Osteocyte (in vitro differentiated cells): Measurements from ENCODE around the gene ZNF302. TPM values are rescaled to one million over a fixed set of nuclear protein-coding genes. Genes with fewer than 3 reads are reported as not detected.

Source experiments
- DNase-seq: peaks from one replicate; pipeline ENCODE4 v3.0.0; 2021; ENCODE audit warnings: mixed read lengths; ENCODE audit not compliant: unreplicated experiment; ENCODE audit errors: extremely low spot score
- H3K27ac Mint-ChIP-seq: one replicate; pipeline ENCODE4 v1.8.0; 2021; ENCODE audit warnings: mild to moderate bottlenecking, mixed read lengths; ENCODE audit not compliant: unreplicated experiment
- H3K27me3 Mint-ChIP-seq: one replicate; pipeline ENCODE4 v1.8.0; 2021; ENCODE audit warnings: mixed read lengths; ENCODE audit not compliant: unreplicated experiment
- H3K36me3 Mint-ChIP-seq: one replicate; pipeline ENCODE4 v1.8.0; 2021; ENCODE audit warnings: mixed read lengths; ENCODE audit not compliant: unreplicated experiment
- H3K4me1 Mint-ChIP-seq: one replicate; pipeline ENCODE4 v1.8.0; 2021; ENCODE audit warnings: mixed read lengths; ENCODE audit not compliant: unreplicated experiment
- H3K4me3 Mint-ChIP-seq: one replicate; pipeline ENCODE4 v1.8.0; 2021; ENCODE audit warnings: mild to moderate bottlenecking, moderate library complexity, mixed read lengths; ENCODE audit not compliant: unreplicated experiment
- H3K9me3 Mint-ChIP-seq: one replicate; pipeline ENCODE4 v1.8.0; 2021; ENCODE audit warnings: mixed read lengths; ENCODE audit not compliant: unreplicated experiment
- CTCF ChIP-seq: fragments of 200-600 bp; sonication (generic); IDR thresholded peaks from 2 replicates; pipeline ENCODE4 v1.5.0; 2021; ENCODE audit warnings: antibody characterized with exemption, mild to moderate bottlenecking, moderate library complexity
- total RNA-seq: library from RNA; stranded (reverse); gene quantifications from 2 replicates; pipeline ENCODE4 v1.2.1, GENCODE V29; 2021

Gene ZNF302
- total RNA-seq, 1 donor from 2014 or later, result 34.7 TPM

GRCh38 chr19:34688592-34688991 lies 11.1 kb downstream of the ZNF302 start:
- H3K36me3 Mint-ChIP-seq, result peaks cover 20% of the 10 kb centered on the region
- H3K27ac Mint-ChIP-seq, result no peak overlapping the region
- H3K4me1 Mint-ChIP-seq, result no peaks in the 10 kb centered on the region
- H3K9me3 Mint-ChIP-seq, result peaks cover 44% of the 10 kb centered on the region
- TF ChIP-seq CTCF, result no peak
- H3K27me3 Mint-ChIP-seq, result no peaks in the 10 kb centered on the region
- DNase-seq, result no peak
- no peak overlapping the region for H3K4me3 Mint-ChIP-seq

- TF ChIP-seq CTCF, result no peak
- no peak for DNase-seq
- Mint-ChIP-seq H3K4me3 (no peak overlapping the region), H3K4me1 (no peaks in the 10 kb centered on the region), H3K27ac (no peak overlapping the region), H3K9me3 (peaks cover 40% of the 10 kb centered on the region), H3K36me3 (peaks cover 6% of the 10 kb centered on the region), H3K27me3 (no peaks in the 10 kb centered on the region)
These were observed 12.9 kb downstream of the ZNF302 start for GRCh38 chr19:34690372-34690771.

GRCh38 chr19:34692549-34692948 lies 15.1 kb downstream of the ZNF302 start:
- Mint-ChIP-seq H3K9me3 (peaks cover 19% of the 10 kb centered on the region), H3K27me3 (no peaks in the 10 kb centered on the region), H3K36me3 (peaks cover under 1% of the 10 kb centered on the region), H3K4me1 (no peaks in the 10 kb centered on the region), H3K4me3 (no peak overlapping the region), H3K27ac (no peak overlapping the region)
- DNase-seq, result no peak
- TF ChIP-seq CTCF, result no peak

- no peak for DNase-seq
- Mint-ChIP-seq H3K27me3 (peaks cover 3% of the 10 kb centered on the region), H3K27ac (no peak overlapping the region), H3K4me1 (peaks cover 1% of the 10 kb centered on the region), H3K9me3 (peaks cover 11% of the 10 kb centered on the region), H3K4me3 (no peak overlapping the region), H3K36me3 (no peaks in the 10 kb centered on the region)
- no peak for TF ChIP-seq CTCF
These were observed 30.2 kb downstream of the ZNF302 start for GRCh38 chr19:34707661-34708060.

- Mint-ChIP-seq H3K4me1 (peaks cover 1% of the 10 kb centered on the region), H3K27ac (no peak overlapping the region), H3K36me3 (no peaks in the 10 kb centered on the region), H3K27me3 (peaks cover 7% of the 10 kb centered on the region), H3K4me3 (no peak overlapping the region), H3K9me3 (peaks cover 9% of the 10 kb centered on the region)
- no peak for TF ChIP-seq CTCF
- DNase-seq, result no peak
These were observed 34.4 kb downstream of the ZNF302 start for GRCh38 chr19:34711890-34712289.
